Activated CD4-positive, alpha-beta T cell treated with anti-CD3 and anti-CD28 coated beads, Interleukin-2, amount 50 U/mL, for 16 hours (primary cell): ENCODE measurements around the gene CLEC14A.

Experiments used
- DNase-seq: peaks from one replicate; pipeline ENCODE4 v3.0.0-alpha.2; 2020

Gene CLEC14A

GRCh38 chr14:38205119-38205813 lies 50.6 kb downstream of the CLEC14A start:
- DNase-seq: no peak

GRCh38 chr14:38204719-38205115 lies 51.2 kb downstream of the CLEC14A start:
- DNase-seq: no peak
